Measurements from ENCODE around the gene TNFSF13.

Gene TNFSF13

GRCh38 chr17:7558544-7559319 is at the start of gene TNFSF13:
Gene TNFSF13, plus strand, starts transcription at chr17:7558750. Its CDS starts 290 bp downstream, at chr17:7559040.
- H3K4me3 ChIP-seq (ENCODE audit: low read depth, low read length), result no peak within 1 kb of the TSS
- no peak for DNase-seq (ENCODE audit: low read depth)
- TF ChIP-seq CTCF (IDR thresholded peaks at IDR 0.05; ENCODE audit: low read depth, low read length, missing control alignments), result no peak
- in situ Hi-C loops (cut with HindIII; ENCODE audit: low sequenced_read_pairs), result no loop called here

DNA sequence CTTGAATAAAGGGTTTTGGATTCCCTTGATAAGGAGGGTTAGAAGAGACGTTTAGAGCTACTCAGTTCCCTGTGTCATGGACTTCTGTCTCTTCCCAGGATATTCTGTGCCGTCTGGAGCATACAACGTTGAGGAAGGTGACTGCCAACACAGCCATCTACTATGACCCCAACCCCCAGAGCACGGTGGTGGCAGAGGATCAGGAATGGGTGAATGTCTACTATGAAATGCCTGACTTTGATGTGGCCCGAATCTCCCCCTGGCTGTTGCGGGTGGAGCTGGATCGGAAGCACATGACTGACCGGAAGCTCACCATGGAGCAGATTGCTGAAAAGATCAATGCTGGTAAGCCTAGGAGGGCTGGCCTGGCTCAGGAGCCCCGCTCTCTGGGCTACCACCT is 49.7 kb upstream of the TNFSF13 start:
- no peak for TF ChIP-seq CTCF (IDR thresholded peaks at IDR 0.05; ENCODE audit: low read depth, low read length, missing control alignments)
- H3K4me3 ChIP-seq (ENCODE audit: low read depth, low read length), result no peak overlapping the region
- DNase-seq (ENCODE audit: low read depth), result no peak
- in situ Hi-C loops (cut with HindIII; ENCODE audit: low sequenced_read_pairs), result no loop called here

GRCh38 chr17:7509937-7510336 is 48.6 kb upstream of the TNFSF13 start:
- no peak overlapping the region for H3K4me3 ChIP-seq (ENCODE audit: low read depth, low read length)
- in situ Hi-C loops (cut with HindIII; ENCODE audit: low sequenced_read_pairs), result no loop called here
- TF ChIP-seq CTCF (IDR thresholded peaks at IDR 0.05; ENCODE audit: low read depth, low read length, missing control alignments), result no peak
- no peak for DNase-seq (ENCODE audit: low read depth)

DNA sequence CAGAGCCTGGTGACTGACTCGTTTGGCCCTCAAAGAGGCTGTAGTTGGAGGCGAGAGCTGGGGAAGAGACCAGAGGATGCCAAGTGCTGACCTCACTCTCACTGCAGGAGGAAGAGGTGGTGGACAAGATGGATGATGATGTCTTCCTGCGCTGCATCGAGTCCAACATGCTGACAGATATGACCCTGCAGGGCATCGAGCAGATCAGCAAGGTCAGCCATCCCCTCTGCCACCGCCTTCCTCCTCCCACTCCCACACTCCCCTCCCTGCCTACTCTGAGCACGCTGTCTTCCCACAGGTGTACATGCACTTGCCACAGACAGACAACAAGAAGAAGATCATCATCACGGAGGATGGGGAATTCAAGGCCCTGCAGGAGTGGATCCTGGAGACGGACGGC is 47.4 kb upstream of the TNFSF13 start:
- DNase-seq (ENCODE audit: low read depth), result no peak
- in situ Hi-C loops (cut with HindIII; ENCODE audit: low sequenced_read_pairs), result no loop called here
- H3K4me3 ChIP-seq (ENCODE audit: low read depth, low read length), result no peak overlapping the region
- no peak for TF ChIP-seq CTCF (IDR thresholded peaks at IDR 0.05; ENCODE audit: low read depth, low read length, missing control alignments)

DNA sequence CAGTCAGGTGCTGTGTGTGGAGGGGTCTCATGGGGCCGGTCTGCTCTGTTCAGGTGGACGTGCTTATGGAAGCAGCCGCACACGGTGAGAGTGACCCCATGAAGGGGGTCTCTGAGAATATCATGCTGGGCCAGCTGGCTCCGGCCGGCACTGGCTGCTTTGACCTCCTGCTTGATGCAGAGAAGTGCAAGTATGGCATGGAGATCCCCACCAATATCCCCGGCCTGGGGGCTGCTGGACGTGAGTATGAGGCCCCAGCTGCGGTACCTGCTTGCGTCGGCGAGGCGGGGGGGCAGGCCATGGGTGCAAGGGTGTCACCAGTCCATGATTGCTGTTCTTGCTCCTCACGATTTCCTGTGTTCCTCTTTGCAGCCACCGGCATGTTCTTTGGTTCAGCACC is 46.4 kb upstream of the TNFSF13 start:
- no peak for DNase-seq (ENCODE audit: low read depth)
- in situ Hi-C loops (cut with HindIII; ENCODE audit: low sequenced_read_pairs), result no loop called here
- no peak overlapping the region for H3K4me3 ChIP-seq (ENCODE audit: low read depth, low read length)
- TF ChIP-seq CTCF (IDR thresholded peaks at IDR 0.05; ENCODE audit: low read depth, low read length, missing control alignments), result no peak

GRCh38 chr17:7512824-7513540 is 45.6 kb upstream of the TNFSF13 start:
- H3K4me3 ChIP-seq (ENCODE audit: low read depth, low read length), result no peak overlapping the region
- TF ChIP-seq CTCF (IDR thresholded peaks at IDR 0.05; ENCODE audit: low read depth, low read length, missing control alignments), result no peak
- in situ Hi-C loops (cut with HindIII; ENCODE audit: low sequenced_read_pairs), result no loop called here
- no peak for DNase-seq (ENCODE audit: low read depth)
